Ishikawa (cell line): Measurements from ENCODE around the gene FUT3.

Experiments
- CEBPB ChIP-seq: IDR thresholded peaks from 2 replicates; pipeline ENCODE4 v1.6.1; 2012
- CREB1 ChIP-seq: IDR thresholded peaks from 2 replicates; pipeline ENCODE4 v1.6.1; 2012; ENCODE audit warnings: low read depth
- EGR1 ChIP-seq: IDR thresholded peaks from 2 replicates; pipeline ENCODE4 v1.6.1; 2012
- EP300 ChIP-seq: IDR thresholded peaks from 2 replicates; pipeline ENCODE4 v1.6.1; 2012; ENCODE audit warnings: borderline replicate concordance
- FOXM1 ChIP-seq: IDR thresholded peaks from 2 replicates; pipeline ENCODE4 v1.6.1; 2012; ENCODE audit warnings: low read depth, borderline replicate concordance
- NFIC ChIP-seq: IDR thresholded peaks from 2 replicates; pipeline ENCODE4 v1.6.1; 2012
- RAD21 ChIP-seq: IDR thresholded peaks from 2 replicates; pipeline ENCODE4 v1.6.1; 2012; ENCODE audit warnings: low read depth
- TAF1 ChIP-seq: IDR thresholded peaks from 2 replicates; pipeline ENCODE4 v1.6.1; 2012; ENCODE audit warnings: low read depth, mild to moderate bottlenecking
- TCF12 ChIP-seq: IDR thresholded peaks from 2 replicates; pipeline ENCODE4 v1.6.1; 2012; ENCODE audit warnings: low read depth
- TEAD4 ChIP-seq: IDR thresholded peaks from 2 replicates; pipeline ENCODE4 v1.6.1; 2012
- YY1 ChIP-seq: IDR thresholded peaks from 2 replicates; pipeline ENCODE4 v1.6.1; 2012; ENCODE audit warnings: low read depth
- ZBTB7A ChIP-seq: IDR thresholded peaks from 2 replicates; pipeline ENCODE4 v1.6.1; 2012; ENCODE audit warnings: low read depth
- TF ChIP-seq, protein P1 (sequence below): IDR thresholded peaks from 2 replicates; pipeline ENCODE4 v1.6.1; 2012
- TF ChIP-seq, protein P2 (sequence below): IDR thresholded peaks from 2 replicates; pipeline ENCODE4 v1.6.1; 2012
- TF ChIP-seq, protein P3 (sequence below): IDR thresholded peaks from 2 replicates; pipeline ENCODE4 v1.6.1; 2012; ENCODE audit warnings: low read depth, mild to moderate bottlenecking

Gene FUT3

DNA sequence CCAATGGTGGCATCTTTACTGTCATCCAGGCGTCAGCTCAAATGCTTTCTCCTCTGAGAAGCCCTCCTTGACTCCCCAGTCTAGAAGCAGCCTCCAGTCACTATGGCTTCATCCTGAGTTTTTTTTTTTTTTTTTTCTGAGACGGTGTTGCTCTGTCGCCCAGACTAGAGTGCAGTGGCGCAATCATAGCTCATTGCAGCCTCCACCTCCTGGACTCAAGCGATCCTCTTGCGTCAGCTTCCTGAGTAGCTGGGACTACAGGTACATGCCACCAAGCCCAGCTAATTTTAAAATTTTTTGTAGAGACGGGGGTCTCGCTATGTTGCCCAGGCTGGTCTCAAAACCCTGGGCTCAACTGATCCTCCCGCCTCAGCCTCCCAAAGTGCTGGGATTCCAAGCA, 42.2 kb downstream of the FUT3 start:
- TF ChIP-seq CEBPB (peak; percentile 37; the same call in 1 of the 2 replicates), TCF12 (no peak)

DNA sequence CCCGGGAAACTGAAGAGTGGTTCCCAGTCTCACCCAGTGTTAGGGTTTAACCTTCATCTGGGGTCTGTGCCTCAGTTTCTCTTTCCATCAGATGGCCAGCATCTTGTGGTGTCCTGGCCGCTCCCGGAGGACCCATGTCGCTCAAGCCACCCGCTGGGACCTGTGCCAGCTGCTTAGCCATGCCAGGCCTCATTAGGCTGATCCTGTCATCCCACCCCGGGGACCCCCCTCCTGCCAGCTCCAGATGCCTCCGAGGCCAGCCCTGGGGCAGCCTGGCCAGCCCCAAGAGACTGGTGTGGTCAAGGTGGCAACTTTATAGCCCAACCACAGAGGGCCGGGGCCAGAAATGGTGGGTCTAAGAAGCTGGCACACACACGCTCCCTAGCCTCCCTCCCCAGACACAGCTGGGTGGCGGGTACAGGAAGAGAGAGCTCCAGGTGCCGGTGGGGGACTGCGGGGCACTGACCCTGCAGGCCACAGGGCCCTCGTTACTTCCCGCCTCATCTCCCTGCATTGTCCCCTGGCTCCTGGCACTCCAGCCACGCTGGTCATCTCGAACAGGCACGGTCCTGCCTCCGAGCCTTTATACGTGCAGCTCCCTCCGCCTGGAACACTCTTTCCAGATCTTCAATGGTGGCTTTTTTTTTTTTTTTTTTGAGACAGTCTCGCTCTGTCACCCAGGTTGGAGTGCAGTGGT, 43.0 kb downstream of the FUT3 start:
- TF ChIP-seq ZBTB7A (no peak), EGR1 (no peak), TCF12 (no peak), YY1 (no peak), NFIC (no peak), CREB1 (no peak), TAF1 (no peak)
- TF ChIP-seq, protein P1, sequence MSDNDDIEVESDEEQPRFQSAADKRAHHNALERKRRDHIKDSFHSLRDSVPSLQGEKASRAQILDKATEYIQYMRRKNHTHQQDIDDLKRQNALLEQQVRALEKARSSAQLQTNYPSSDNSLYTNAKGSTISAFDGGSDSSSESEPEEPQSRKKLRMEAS, result no peak
- TF ChIP-seq, protein P2, sequence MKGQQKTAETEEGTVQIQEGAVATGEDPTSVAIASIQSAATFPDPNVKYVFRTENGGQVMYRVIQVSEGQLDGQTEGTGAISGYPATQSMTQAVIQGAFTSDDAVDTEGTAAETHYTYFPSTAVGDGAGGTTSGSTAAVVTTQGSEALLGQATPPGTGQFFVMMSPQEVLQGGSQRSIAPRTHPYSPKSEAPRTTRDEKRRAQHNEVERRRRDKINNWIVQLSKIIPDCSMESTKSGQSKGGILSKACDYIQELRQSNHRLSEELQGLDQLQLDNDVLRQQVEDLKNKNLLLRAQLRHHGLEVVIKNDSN, result no peak
- TF ChIP-seq, protein P3, sequence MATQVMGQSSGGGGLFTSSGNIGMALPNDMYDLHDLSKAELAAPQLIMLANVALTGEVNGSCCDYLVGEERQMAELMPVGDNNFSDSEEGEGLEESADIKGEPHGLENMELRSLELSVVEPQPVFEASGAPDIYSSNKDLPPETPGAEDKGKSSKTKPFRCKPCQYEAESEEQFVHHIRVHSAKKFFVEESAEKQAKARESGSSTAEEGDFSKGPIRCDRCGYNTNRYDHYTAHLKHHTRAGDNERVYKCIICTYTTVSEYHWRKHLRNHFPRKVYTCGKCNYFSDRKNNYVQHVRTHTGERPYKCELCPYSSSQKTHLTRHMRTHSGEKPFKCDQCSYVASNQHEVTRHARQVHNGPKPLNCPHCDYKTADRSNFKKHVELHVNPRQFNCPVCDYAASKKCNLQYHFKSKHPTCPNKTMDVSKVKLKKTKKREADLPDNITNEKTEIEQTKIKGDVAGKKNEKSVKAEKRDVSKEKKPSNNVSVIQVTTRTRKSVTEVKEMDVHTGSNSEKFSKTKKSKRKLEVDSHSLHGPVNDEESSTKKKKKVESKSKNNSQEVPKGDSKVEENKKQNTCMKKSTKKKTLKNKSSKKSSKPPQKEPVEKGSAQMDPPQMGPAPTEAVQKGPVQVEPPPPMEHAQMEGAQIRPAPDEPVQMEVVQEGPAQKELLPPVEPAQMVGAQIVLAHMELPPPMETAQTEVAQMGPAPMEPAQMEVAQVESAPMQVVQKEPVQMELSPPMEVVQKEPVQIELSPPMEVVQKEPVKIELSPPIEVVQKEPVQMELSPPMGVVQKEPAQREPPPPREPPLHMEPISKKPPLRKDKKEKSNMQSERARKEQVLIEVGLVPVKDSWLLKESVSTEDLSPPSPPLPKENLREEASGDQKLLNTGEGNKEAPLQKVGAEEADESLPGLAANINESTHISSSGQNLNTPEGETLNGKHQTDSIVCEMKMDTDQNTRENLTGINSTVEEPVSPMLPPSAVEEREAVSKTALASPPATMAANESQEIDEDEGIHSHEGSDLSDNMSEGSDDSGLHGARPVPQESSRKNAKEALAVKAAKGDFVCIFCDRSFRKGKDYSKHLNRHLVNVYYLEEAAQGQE, result no peak

DNA sequence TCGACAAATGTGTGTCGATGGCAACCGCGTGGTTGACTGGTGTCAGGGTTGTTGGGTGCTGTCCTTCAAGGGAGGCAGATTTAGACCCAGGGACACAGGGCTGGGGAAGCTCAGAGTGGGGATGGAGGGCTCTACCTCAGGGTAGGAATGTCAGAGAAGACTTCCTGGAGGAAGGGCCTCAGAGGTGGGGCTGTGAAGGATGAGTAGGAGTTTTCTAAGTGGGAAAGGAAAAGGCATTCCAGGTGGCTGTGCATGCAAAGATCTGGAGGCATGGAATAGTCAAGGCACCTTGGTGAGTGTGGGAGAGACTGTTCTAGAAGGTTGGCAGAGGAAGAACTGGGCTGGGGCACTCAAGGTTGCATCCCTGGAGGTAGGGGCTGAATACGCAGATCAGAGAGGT, 44.3 kb downstream of the FUT3 start:
- TF ChIP-seq, protein P2, result no peak
- TF ChIP-seq, protein P1, result no peak
- TF ChIP-seq ZBTB7A (no peak), FOXM1 (no peak), CEBPB (no peak)

DNA sequence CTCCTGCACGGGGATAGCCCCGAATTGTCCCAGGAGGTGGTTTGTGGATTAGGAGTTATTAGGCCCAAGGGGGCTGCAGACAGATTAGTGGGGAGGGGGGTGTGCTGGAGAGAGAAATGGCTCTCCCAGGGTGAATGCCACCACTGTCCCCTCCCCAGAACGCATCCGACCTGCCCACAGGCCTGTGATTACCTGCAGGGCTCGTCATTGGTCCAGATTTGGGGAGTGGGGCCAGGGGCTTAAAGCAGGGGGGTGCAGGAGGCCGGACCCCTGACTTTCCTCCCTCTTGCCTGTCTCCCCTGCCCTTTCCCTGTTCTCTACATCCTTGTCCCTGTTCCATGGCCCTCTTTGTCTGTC, 45.1 kb downstream of the FUT3 start:
- TF ChIP-seq CREB1 (no peak), TCF12 (no peak), TEAD4 (no peak), ZBTB7A (no peak), FOXM1 (no peak)
- TF ChIP-seq, protein P3, result no peak

DNA sequence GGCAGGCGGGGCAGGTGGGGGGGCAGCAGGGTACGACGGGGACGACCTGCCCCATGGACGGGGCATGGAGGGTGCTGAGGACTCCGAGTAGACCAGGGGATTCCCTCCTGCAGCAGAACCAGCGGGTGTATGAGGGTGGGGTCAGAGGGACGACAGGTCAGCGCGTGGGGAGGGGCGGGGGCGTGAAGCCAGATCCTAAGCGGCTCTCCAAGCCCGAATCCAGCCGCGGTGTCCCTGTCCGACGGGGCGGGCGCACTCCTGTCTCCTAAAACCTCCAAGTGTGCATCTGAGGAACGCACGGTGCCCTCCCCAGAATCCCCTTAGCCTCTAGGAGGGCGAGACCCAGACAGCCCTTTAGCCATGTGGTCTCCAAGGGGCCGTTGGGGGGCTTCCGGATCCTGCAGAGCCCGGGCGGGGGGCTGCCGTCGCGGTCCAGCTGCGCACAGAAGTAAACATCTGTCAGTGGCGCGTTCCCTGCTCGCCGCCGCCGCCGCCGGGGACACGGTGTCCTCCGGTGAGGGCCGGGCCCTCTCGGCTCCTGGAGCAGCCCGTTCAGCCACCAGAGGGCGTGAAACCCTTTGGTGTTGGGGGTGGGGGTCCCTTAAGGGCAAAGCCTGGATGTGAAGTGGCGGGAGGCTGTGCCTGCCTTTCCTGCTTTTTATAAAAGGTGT, 45.7 kb downstream of the FUT3 start:
- TF ChIP-seq, protein P2, result no peak
- TF ChIP-seq ZBTB7A (peak; percentile 93), RAD21 (peak; percentile 70), FOXM1 (no peak), YY1 (0 out of 2 replicates have a peak, but pooled peaks have one; percentile 29)

DNA sequence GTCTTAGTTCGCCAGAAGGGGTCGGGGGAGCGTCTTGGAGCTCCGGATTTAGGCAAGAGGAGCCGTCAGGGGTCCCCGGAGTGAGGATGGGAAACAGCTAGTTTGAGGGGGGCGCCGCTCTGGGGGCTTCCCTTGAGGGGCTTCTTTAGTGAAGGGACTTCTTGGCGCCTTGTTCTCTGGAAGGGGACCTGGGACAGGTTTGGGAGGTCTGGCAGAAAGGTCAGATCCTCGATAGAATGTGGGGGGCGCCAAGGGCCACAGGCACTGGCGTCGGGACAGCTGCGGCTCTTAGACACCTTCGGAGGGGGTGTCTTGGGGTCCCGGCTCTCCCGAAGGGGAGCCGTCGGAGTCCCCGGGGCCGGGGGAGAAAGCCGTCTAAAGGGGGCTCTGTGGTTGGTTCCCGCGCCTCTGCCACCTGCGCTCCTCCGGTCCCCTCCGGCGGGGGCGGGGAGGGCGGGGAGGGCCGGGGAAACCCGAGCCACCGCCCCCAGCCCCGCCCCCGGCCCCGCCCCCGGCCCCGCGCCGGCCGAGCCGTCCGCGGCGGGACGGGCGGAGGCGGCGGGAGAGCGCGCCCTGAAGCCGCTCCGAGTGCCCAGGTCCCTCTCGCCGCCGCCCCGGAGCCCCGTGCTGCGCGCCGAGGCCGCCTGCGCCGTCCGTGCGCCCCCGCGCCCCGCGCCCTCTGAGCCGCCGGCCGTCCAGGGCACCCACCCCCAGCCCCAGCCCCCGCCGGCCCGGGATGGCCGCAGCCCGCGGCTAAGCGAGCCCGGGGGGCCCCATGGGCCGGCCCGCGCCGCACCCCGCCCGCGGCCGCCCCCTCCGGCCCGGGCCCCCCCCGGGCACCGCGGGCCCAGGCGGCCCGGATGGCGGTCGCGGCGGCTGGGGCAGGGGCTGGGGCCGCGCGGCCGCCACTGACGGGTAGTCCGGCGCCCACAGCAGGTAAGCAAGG, 46.5 kb downstream of the FUT3 start, which contains the start of gene NRTN:
NRTN (plus strand) TSS at position 552 of the 946 bp plus-strand sequence. CDS start 19,099 bp downstream, outside the sequence.
- TF ChIP-seq EP300 (no peak), EGR1 (0 out of 2 replicates have a peak, but pooled peaks have one; percentile 16), TEAD4 (no peak)
